Measurements from ENCODE around the gene STUM. TPM values are rescaled to one million over a fixed set of nuclear protein-coding genes. Genes with fewer than 3 reads are reported as not detected.
A peak's percentile ranks its signal among the peaks of the same experiment; 100 is the strongest.

Gene STUM
- total and polyA plus RNA-seq, 8 donors, result 0.15 to 2.1 (median 1.4) TPM

DNA sequence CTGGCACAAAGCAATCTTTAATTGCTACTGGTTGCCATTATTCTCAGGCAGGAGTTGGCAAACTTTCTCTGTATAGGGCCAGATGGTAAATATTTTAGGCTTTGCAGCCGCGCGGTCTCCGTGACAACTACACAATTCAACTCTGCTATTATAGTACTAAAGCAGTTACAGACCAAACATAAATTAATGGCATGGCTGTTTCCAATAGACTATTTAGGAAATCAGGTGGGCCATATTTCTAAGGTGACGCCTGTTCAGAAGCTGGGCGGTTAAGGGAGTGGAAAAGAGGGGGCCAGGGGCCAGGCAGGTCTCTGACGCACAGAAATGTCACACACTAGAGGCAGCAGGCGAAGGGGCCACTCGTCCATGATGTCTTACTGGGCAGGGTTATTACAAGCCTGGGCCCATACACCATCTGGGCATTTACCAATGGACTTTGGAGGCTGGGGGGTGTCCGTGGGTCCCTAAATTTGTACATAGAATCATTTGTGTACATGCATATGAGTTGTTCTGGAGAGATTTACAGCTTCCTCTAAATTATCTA is 80.1 kb downstream of the STUM start:
- DNase-seq (peak in 2 of 4 donors; percentile 7 to 41), ATAC-seq (no peak)
- H3K4me3 ChIP-seq, result no peak overlapping the region
- no peaks in the 10 kb centered on the region for H3K9me3 ChIP-seq
- no peak overlapping the region for H3K27ac ChIP-seq
- H3K4me1 ChIP-seq, result peaks cover 0 to 8% of the 10 kb centered on the region in 2 donors
- no peaks in the 10 kb centered on the region for H3K27me3 ChIP-seq
- TF ChIP-seq, protein P1, sequence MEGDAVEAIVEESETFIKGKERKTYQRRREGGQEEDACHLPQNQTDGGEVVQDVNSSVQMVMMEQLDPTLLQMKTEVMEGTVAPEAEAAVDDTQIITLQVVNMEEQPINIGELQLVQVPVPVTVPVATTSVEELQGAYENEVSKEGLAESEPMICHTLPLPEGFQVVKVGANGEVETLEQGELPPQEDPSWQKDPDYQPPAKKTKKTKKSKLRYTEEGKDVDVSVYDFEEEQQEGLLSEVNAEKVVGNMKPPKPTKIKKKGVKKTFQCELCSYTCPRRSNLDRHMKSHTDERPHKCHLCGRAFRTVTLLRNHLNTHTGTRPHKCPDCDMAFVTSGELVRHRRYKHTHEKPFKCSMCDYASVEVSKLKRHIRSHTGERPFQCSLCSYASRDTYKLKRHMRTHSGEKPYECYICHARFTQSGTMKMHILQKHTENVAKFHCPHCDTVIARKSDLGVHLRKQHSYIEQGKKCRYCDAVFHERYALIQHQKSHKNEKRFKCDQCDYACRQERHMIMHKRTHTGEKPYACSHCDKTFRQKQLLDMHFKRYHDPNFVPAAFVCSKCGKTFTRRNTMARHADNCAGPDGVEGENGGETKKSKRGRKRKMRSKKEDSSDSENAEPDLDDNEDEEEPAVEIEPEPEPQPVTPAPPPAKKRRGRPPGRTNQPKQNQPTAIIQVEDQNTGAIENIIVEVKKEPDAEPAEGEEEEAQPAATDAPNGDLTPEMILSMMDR (IDR thresholded peaks at IDR 0.05), result no peak
- intact Hi-C loops (cut with DNase I), result no loop called here
- peaks cover 0 to 19% of the 10 kb centered on the region in 2 donors for H3K36me3 ChIP-seq

DNA sequence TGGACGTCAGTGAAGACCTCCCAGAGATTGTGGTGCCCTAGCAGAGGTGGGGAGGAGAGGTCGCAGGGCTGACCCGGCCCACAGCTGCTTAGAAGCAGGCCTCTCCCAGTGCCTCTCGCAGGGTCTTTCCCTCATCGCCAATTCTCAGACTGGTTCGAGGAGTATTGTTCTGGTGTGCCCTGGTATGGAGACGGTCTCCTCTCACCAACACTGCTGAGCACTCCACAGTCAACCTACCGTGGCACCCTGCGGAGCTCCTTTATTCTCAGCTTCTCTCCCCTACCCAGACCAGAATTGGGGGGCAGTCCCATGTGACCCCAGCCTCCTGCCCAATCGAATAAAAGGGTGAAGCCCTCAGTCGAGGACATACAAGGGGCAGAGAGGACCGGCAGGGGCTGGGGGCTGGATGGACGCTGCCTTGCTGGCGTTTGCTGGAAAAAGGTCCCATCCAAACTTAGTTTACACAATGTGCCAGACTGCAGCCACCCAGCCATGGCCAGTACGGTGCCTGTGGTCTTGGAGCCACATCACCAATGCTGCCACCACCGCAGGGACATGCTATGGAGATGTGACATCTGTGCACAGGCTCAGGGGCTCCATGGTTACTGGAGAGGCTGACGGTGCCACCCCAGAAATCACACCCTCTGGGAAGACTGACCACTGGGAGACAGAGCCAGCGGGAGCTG is 80.8 kb downstream of the STUM start:
- peak in 2 of 4 donors; percentile 26 to 74 for DNase-seq
- no peak for ATAC-seq

DNA sequence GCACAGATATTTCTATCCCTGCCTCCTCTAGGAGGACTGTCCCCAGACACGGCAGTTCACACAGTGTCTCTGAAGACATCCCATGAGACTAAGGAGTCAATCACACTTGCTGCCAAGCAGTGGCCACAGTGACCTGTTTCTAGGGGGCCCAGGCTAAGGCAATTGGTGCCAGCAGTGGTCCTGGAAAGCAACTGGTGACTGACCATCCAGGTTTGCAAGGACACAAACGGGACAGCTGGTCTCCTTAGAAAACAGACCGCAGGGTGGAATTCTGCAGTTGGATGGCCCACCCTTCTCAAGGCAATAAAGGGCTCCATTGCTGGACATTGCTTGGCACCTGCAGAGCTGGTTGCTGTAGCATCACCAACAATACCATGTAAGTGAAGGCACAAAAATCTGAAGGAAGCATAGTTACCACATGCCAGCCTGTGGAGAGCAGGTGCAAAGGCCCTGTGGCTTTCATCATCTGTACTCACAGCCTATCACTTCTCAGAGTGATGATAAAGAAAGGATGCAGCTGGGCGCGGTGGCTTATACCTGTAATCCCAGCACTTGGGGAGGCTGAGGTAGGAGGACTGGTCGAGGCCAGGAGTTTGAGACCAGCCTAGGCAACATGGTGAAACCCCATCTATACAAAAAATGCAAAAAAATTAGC is 81.5 kb downstream of the STUM start:
- TF ChIP-seq, protein P1 (IDR thresholded peaks at IDR 0.05), result no peak
- Histone ChIP-seq H3K9me3 (no peaks in the 10 kb centered on the region), H3K4me3 (no peak overlapping the region), H3K27ac (no peak overlapping the region), H3K27me3 (no peaks in the 10 kb centered on the region), H3K36me3 (peaks cover 0 to 28% of the 10 kb centered on the region in 2 donors), H3K4me1 (peaks cover 0 to 19% of the 10 kb centered on the region in 2 donors)
- intact Hi-C loops (cut with DNase I), result loop anchor here (5.0 kb wide), 1 partner anchor 197 kb away; no protein-coding TSS in a partner anchor
- DNase-seq (peak in 2 of 4 donors; percentile 8 to 20), ATAC-seq (no peak)

More for the DNA sequence above, 80.8 kb downstream of the STUM start:
- TF ChIP-seq, protein P1 (IDR thresholded peaks at IDR 0.05), result no peak
- Histone ChIP-seq H3K9me3 (no peaks in the 10 kb centered on the region), H3K27ac (no peak overlapping the region), H3K4me1 (peaks cover 0 to 15% of the 10 kb centered on the region in 2 donors), H3K27me3 (no peaks in the 10 kb centered on the region), H3K36me3 (peaks cover 0 to 23% of the 10 kb centered on the region in 2 donors), H3K4me3 (no peak overlapping the region)
- intact Hi-C loops (cut with DNase I), result no loop called here

DNA sequence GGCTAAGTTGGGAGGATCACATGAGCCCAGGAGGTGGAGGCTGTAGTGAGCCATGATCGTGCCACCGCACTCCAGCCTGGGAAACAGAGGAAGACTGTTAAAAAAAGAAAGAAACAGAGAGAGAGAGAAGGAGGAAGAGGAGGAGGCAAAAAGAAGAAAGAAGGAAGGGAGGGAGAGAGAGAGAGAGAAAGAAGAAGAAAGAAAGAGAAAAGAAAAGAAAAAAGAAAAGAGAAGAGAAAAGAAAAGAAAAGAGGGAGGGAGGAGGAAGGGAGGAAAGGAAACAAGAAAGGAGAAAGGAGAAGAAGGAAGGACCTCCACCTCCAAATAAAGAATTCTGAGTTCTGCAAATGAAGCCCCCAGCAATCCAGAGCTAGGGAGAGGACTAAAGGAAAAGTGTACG is 82.0 kb downstream of the STUM start:
- Histone ChIP-seq H3K36me3 (peaks cover 0 to 31% of the 10 kb centered on the region in 2 donors), H3K27me3 (no peaks in the 10 kb centered on the region), H3K4me3 (no peak overlapping the region), H3K9me3 (no peaks in the 10 kb centered on the region), H3K4me1 (peaks cover 0 to 19% of the 10 kb centered on the region in 2 donors), H3K27ac (no peak overlapping the region)
- no peak for ATAC-seq
- TF ChIP-seq, protein P1 (IDR thresholded peaks at IDR 0.05), result no peak
- intact Hi-C loops (cut with DNase I), result loop anchor here (5.0 kb wide), 1 partner anchor 197 kb away; no protein-coding TSS in a partner anchor
- no peak for DNase-seq

Measured in left lung (tissue), 10 donors.